Measurements from ENCODE around the gene MYOT. TPM values are rescaled to one million over a fixed set of nuclear protein-coding genes. Genes with fewer than 3 reads are reported as not detected.

The MYOT gene, protein sequence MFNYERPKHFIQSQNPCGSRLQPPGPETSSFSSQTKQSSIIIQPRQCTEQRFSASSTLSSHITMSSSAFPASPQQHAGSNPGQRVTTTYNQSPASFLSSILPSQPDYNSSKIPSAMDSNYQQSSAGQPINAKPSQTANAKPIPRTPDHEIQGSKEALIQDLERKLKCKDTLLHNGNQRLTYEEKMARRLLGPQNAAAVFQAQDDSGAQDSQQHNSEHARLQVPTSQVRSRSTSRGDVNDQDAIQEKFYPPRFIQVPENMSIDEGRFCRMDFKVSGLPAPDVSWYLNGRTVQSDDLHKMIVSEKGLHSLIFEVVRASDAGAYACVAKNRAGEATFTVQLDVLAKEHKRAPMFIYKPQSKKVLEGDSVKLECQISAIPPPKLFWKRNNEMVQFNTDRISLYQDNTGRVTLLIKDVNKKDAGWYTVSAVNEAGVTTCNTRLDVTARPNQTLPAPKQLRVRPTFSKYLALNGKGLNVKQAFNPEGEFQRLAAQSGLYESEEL
- not detected in 2 replicates for total RNA-seq

DNA sequence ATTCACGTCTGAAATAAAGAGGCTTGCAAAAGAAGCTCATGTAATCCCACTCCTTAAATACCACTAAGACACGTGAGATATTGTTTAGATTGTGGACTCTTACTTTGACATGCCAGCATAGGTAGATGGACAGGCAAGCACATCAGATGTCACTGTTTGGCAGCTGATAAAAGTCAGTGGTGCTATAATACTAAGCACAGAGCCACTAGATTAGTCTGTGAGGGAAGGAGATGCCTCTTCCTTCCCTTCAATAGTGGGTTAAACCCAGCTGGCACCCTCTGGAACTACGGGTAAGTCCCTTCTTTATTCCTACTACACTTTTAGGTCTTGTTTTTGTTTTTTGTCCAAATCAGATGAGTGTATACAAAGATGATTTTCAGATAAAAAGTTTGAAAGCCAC is at the start of gene MYOT:
Gene MYOT, plus strand, starts transcription at position 197 of the 400 bp plus-strand sequence. CDS start 2,792 bp downstream, outside the sequence.

GRCh38 chr5:137888863-137889759 is 21.5 kb downstream of the MYOT start, which contains the start of gene PKD2L2:
Gene PKD2L2 (plus strand): TSS chr5:137889457. CDS start chr5:137889492, 35 bp downstream.

Other genes with a start within 250 kb of the MYOT start
- 0.79 and 1.2 TPM in 2 replicates for gene KLHL3, start 131.8 kb upstream of the MYOT start, total RNA-seq
- 6.6 and 7.5 TPM in 2 replicates for gene HNRNPA0, start 113.5 kb upstream of the MYOT start, total RNA-seq
- gene PKD2L2, start 21.6 kb downstream of the MYOT start, total RNA-seq: not detected in 2 replicates
- gene FAM13B, start 165.2 kb downstream of the MYOT start, total RNA-seq: 5.1 and 6.4 TPM in 2 replicates
- not detected in 2 replicates for gene WNT8A, start 216.2 kb downstream of the MYOT start, total RNA-seq